ENCODE data around the gene CACNA1B.
"Not testable (repeated sequence)": the region's sequence is repeated elsewhere in the genome, so short reads cannot be mapped to it uniquely, and the experiment has no call there.

The CACNA1B gene

GRCh38 chr9:138122201-138122600, 244.6 kb downstream of the CACNA1B start:
- no peak for DNase-seq

- no peak for DNase-seq
Measured at GRCh38 chr9:138122676-138123075, 245.1 kb downstream of the CACNA1B start.

DNA sequence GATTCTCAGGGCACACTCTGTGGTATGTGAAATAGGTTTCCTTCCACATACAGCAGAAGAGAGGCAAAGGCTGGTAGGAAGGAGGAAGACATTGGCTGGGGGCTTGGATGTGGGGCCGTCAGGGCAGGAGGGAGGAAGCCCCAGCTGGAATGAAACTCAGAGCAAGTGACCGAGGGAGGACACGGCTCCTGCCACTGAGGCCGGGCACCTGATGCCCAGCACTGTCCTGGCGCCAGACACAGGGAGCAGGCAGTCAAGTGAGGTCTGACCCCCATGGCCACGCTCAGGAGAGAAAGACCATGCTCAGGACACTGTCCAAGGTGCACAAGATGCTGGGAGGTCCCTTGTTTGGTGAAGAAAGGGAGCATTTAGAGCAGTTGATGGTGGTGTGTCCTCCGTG, 245.5 kb downstream of the CACNA1B start:
- DNase-seq = no peak

DNA sequence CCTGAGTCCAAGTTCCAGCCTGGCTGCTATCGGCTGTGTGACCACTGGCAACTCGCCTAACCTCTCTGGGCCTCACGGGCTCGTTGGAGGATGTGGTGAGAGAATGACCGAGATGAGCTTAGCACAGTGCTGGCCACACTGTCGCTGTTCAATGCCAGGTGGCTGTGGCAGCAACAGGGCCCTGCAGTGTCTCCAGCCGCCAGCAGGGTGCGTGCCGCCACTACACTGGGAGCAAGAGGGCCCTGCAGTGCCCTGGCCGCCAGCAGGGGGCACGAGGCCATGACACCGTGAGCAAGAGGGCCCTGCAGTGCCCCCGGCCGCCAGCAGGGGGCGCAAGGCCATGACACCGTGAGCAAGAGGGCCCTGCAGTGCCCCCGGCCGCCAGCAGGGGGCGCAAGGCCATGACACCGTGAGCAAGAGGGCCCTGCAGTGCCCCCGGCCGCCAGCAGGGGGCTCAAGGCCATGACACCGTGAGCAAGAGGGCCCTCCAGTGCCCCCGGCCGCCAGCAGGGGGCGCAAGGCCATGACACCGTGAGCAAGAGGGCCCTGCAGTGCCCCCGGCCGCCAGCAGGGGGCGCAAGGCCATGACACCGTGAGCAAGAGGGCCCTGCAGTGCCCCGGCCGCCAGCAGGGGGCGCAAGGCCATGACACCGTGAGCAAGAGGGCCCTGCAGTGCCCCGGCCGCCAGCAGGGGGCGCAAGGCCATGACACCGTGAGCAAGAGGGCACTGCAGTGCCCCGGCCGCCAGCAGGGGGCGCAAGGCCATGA, 248.7 kb downstream of the CACNA1B start:
- peak; percentile 77 for DNase-seq

DNA sequence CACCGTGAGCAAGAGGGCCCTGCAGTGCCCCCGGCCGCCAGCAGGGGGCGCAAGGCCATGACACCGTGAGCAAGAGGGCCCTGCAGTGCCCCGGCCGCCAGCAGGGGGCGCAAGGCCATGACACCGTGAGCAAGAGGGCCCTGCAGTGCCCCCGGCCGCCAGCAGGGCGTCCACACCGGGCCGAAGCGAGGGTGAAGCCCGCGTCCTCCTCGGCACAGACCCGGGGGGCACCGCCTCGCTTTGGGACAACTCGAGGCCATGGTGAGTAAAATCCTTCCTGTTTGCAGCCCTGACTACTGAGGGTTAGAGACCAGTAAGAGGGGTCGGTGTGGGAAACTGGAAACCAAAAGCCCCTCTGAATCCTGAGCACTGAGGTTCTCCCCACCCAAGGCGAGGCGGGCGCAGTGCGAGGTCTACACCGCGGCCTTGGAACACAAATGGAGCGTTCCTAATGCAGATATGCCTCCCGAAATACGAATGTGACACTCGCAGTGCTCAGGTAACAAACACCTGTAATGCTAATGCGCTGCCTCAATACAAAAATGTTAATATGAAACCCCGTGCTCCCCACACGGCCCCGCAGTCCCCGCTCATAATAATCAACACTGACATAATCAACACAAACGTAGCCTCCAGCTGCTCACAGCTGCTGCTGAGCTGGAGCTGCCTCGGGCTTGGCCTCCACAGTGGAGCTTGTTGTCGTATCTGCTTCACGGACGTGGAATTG, 249.4 kb downstream of the CACNA1B start:
- DNase-seq = not testable (repeated sequence)

GRCh38 chr9:138128027-138128426, 250.4 kb downstream of the CACNA1B start:
- not testable (repeated sequence) for DNase-seq

GRCh38 chr9:138129318-138129717, 251.7 kb downstream of the CACNA1B start:
- DNase-seq = not testable (repeated sequence)

GRCh38 chr9:138132946-138133705, 255.5 kb downstream of the CACNA1B start:
- DNase-seq = not testable (repeated sequence)

DNA sequence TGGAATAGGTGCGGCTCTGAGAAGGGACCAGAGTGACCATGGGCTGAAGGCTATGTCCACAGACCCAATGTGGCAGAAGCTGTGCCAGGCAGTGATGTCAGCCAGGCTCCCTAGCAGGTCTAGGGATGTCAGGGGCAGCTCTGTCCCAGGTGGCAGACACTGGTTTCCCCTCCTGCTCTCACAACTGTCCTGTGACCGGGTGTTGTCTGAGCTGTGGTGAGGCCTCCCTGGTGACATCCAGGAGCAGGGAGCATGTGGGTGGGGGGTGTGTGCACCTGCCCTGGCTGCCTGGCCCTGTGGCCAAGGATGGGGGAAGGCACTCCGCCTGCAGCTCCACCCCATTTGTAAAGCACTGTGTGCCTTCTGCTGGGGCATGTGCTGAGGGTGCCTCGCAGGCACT, 257.0 kb downstream of the CACNA1B start:
- not testable (repeated sequence) for DNase-seq

- DNase-seq = not testable (repeated sequence)
Measured at GRCh38 chr9:138139096-138139495, 261.5 kb downstream of the CACNA1B start.

DNA sequence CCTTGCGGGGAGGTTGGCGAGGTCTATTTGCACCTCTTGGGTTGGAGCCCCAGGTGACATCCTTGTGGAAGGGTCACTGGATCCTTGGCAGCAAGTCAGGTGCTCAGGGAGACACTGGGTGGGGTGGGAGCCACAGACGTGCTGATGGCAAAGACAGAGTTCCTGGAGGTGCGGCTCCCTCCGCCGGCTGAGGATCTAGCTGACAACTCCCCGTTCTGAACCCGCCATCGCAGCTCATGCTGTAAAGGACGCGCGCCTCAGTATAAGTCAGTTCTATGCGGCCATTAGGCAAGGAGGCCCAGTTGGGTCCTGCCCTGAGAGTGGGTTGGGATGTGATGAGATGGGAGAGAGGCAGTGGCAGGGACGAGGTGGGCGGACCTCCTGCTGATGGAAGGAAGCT, 263.4 kb downstream of the CACNA1B start:
- DNase-seq = not testable (repeated sequence)

GRCh38 chr9:138142528-138143244, 265.1 kb downstream of the CACNA1B start:
- not testable (repeated sequence) for DNase-seq

DNA sequence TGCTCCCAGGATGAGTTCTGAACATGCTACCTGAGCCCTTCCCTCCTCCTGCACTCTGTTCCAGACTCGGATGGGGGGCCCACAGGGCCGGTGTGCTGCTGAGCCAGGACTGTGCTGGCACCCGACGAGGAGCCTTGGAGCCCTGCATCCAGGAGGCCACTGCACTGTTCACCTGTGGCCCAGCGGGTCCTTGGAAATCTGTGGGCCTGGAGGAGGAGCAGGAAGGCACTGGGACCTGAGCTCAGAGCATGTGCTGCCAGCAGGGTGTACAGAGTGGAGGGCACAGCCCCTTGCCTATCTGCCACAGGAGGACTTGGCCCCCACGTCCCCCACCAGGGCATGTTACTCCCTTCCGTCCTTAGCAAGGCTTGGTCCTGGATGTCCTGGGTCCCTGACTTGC, 265.9 kb downstream of the CACNA1B start:
- DNase-seq = not testable (repeated sequence)

DNA sequence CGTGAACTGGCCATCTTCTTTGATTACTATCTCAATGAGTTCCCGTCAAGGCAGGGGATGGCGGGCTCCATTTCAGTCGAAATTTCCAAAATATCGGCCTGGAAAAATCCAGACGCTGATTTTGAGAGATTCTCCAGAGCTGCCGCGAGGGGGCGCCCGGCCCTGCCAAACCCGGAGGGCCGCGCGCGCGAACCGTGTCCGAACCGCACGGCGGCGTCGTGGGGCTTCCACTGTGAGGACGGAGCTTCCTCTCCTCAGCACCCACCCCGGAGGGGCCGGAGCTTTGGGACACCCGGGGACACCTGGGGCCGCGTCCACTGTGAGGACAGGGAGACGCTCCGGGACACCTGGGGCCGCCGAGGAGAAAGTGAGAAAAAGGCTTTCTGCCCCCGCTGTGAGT, 270.0 kb downstream of the CACNA1B start:
- DNase-seq = peak; percentile 64

GRCh38 chr9:138149672-138150656, 272.4 kb downstream of the CACNA1B start:
- DNase-seq = peak; percentile 37

GRCh38 chr9:138155788-138156187, 278.2 kb downstream of the CACNA1B start:
- DNase-seq = not testable (repeated sequence)

GRCh38 chr9:138166793-138167192, 289.2 kb downstream of the CACNA1B start:
- DNase-seq = not testable (repeated sequence)

Data from stimulated activated CD4-positive, alpha-beta T cell treated with anti-CD3 and anti-CD28 coated beads, Interleukin-15, amount 100 ng/mL, for 24 hours (primary cell).